NCI-H2081 (cell line): ENCODE data around the gene NPRL2.
"Not testable (repeated sequence)": the region's sequence is repeated elsewhere in the genome, so short reads cannot be mapped to it uniquely, and the experiment has no call there.

Source experiments
- DNase-seq, 2 experiments: peaks; one replicate each; lab custom pipeline; 2025; lab: John Stamatoyannopoulos, UW

Gene NPRL2

GRCh38 chr3:50327129-50327528 lies 23.4 kb downstream of the NPRL2 start:
- no peak for DNase-seq

- no peak for DNase-seq
These were observed 24.4 kb downstream of the NPRL2 start for GRCh38 chr3:50326182-50326541.

- DNase-seq, result no peak
These were observed 24.9 kb downstream of the NPRL2 start for GRCh38 chr3:50325497-50326181.

- no peak for DNase-seq
These were observed 25.5 kb downstream of the NPRL2 start for GRCh38 chr3:50325113-50325480.

- peak; percentile 65 to 74 for DNase-seq
These were observed 26.0 kb downstream of the NPRL2 start for GRCh38 chr3:50324351-50325112.

- DNase-seq, result no peak
These were observed 26.9 kb downstream of the NPRL2 start for GRCh38 chr3:50323614-50324199.

GRCh38 chr3:50323092-50323600 lies 27.4 kb downstream of the NPRL2 start:
- no peak for DNase-seq

- peak; percentile 23 to 51 for DNase-seq
These were observed 28.0 kb downstream of the NPRL2 start, which contains the start of gene HYAL2 for GRCh38 chr3:50322386-50323091. HYAL2 (minus strand) TSS chr3:50322745; CDS start chr3:50320489, 2,256 bp downstream.

- no peak for DNase-seq
These were observed 28.5 kb downstream of the NPRL2 start for GRCh38 chr3:50322115-50322385.

GRCh38 chr3:50321336-50322114 lies 29.1 kb downstream of the NPRL2 start:
- DNase-seq, result peak; percentile 69 to 71

GRCh38 chr3:50320853-50321335 lies 29.7 kb downstream of the NPRL2 start:
- peak; percentile 54 to 60 for DNase-seq

GRCh38 chr3:50319894-50320625 lies 30.5 kb downstream of the NPRL2 start:
- DNase-seq, result no peak

GRCh38 chr3:50319181-50319893 lies 31.2 kb downstream of the NPRL2 start:
- no peak for DNase-seq

- DNase-seq, result no peak
These were observed 32.0 kb downstream of the NPRL2 start for GRCh38 chr3:50318615-50319014.

GRCh38 chr3:50318163-50318562 lies 32.4 kb downstream of the NPRL2 start:
- DNase-seq, result no peak

- no peak for DNase-seq
These were observed 33.3 kb downstream of the NPRL2 start for GRCh38 chr3:50317300-50317699.

GRCh38 chr3:50316657-50317242 lies 33.8 kb downstream of the NPRL2 start:
- DNase-seq, result no peak

GRCh38 chr3:50314816-50315215 lies 35.8 kb downstream of the NPRL2 start:
- DNase-seq, result no peak

- no peak for DNase-seq
These were observed 36.2 kb downstream of the NPRL2 start for GRCh38 chr3:50314342-50314741.

- DNase-seq, result not testable (repeated sequence)
These were observed 38.5 kb downstream of the NPRL2 start for GRCh38 chr3:50312041-50312440.
